HG03108 (cell line): ENCODE data around the gene SHC2.

ENCODE experiments used
- ATAC-seq: cut with Tn5 transposase; IDR thresholded peaks from one replicate; pipeline ENCODE4 v1.9.1; 2021; ENCODE audit warnings: moderate library complexity; ENCODE audit not compliant: unreplicated experiment

Gene SHC2

DNA sequence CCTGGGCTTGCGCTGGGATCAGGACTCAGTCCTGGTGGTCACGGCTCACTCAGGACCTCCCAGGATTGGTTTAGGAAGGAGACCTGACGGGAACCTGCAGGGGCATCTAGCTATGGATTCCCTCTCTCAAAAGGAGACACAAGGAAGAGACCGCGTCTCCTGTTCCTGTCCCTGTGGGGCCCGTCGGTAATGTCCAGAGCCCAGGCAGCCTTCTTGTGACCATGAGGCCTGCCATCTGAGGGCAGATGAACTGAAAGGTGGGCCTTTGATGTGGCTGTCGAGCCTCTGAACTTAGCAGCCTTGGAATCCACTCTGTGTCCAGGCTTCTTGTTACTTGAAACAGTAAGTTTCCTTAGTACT lies 84.7 kb downstream of the SHC2 start:
- no peak for ATAC-seq

- no peak for ATAC-seq
Measured at GRCh38 chr19:375395-376110, 85.3 kb downstream of the SHC2 start.

DNA sequence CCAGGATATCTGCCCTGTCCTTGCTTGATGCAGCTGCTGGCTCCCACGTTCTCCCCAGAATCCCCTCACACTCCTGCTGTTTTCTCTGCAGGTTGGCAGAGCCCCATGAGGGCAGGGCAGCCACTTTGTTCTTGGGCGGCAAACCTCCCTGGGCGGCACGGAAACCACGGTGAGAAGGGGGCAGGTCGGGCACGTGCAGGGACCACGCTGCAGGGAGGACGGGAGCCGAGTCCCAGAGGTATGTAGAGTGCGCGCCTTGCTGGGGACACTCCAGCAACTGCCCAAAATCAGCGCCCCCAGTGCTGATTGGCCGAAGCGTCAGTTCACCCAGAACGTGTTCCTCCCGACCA lies 86.0 kb downstream of the SHC2 start:
- no peak for ATAC-seq

GRCh38 chr19:374183-374885 lies 86.5 kb downstream of the SHC2 start:
- no peak for ATAC-seq

- no peak for ATAC-seq
Measured at GRCh38 chr19:373391-374182, 87.2 kb downstream of the SHC2 start.

- no peak for ATAC-seq
Measured at GRCh38 chr19:372306-372890, 88.4 kb downstream of the SHC2 start.

GRCh38 chr19:371501-372168 lies 89.2 kb downstream of the SHC2 start:
- ATAC-seq, result no peak

DNA sequence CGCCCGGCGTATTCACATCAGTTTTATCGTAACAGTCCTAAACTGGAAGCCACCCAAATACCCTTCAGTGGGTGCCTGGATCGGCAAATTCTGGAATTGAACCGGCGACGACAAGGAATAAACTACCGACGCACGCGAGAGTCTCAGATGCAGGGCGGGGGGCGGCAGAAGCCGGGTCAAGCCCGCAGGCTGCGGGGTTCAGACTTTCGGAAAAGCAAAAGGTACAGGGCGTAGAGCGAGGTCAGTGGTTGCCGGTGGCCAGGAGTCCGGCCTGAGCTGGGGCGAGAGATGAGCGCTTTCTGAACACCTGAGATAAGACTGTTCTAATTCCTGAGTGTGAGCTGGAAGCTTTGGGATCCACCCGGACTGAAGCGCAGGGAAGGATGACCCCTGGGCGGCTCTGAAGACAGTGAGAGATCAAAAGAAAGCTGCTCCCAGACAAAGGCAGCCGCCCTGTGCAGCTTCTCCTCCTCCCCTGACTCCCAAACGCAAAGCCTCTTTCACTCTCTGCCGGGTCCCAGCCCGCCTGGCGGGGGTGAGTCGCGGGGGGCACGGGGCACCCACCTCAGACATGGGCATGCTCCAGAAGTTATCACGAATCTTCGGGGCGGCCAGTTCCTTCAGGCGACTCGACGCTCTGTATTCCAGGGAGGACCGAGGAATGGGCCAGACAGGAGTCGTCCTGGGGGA lies 90.0 kb downstream of the SHC2 start:
- no peak for ATAC-seq

DNA sequence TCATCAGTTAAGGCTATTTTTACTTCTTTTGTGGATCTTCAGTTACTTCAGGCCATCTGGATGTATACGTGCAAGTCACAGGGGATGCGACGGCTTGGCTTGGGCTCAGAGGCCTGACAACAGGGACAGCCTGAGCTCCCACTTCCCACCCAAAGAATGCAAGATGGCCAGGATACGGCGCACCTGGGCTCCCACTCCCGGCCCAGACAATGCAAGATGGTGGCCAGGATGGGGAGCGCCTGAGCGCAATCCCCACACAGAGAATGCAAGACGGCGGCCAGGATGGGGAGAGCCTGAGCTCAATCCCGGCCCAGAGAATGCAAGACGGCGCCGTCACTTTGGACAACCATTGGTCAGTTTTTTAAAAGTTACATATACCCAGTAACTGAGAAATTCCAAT lies 91.0 kb downstream of the SHC2 start:
- ATAC-seq, result no peak

GRCh38 chr19:369256-369655 lies 91.6 kb downstream of the SHC2 start:
- no peak for ATAC-seq

GRCh38 chr19:368630-369024 lies 92.2 kb downstream of the SHC2 start:
- no peak for ATAC-seq

GRCh38 chr19:367963-368629 lies 92.7 kb downstream of the SHC2 start:
- ATAC-seq, result no peak

- no peak for ATAC-seq
Measured at GRCh38 chr19:367561-367960, 93.3 kb downstream of the SHC2 start.

GRCh38 chr19:366951-367350 lies 93.9 kb downstream of the SHC2 start:
- no peak for ATAC-seq
